H9 (cell line): ENCODE results near the gene CFAP77. TPM values are rescaled to one million over a fixed set of nuclear protein-coding genes. Genes with fewer than 3 reads are reported as not detected.

Source experiments
- DNase-seq: peaks from one replicate; pipeline ENCODE4 v3.0.0-alpha.2; 2017
- H2AFZ ChIP-seq: one replicate; pipeline ENCODE4 v1.6.1; 2013; ENCODE audit warnings: mild to moderate bottlenecking, low read length, control low read depth, moderate library complexity
- H2AK5ac ChIP-seq: 2 replicates; pipeline ENCODE4 v1.6.1; 2013; ENCODE audit warnings: low read length, control low read depth, mixed read lengths; ENCODE audit not compliant: insufficient read length
- H2BK120ac ChIP-seq: one replicate; pipeline ENCODE4 v1.6.1; 2013; ENCODE audit warnings: low read depth, mild to moderate bottlenecking, low read length, control low read depth, inconsistent platforms; ENCODE audit not compliant: poor library complexity, severe bottlenecking
- H2BK12ac ChIP-seq: 2 replicates; pipeline ENCODE4 v1.6.1; 2013; ENCODE audit warnings: low read length, control low read depth, mixed read lengths, low read depth; ENCODE audit not compliant: insufficient read length
- H2BK15ac ChIP-seq: 2 replicates; pipeline ENCODE4 v1.6.1; 2013; ENCODE audit warnings: low read depth, low read length, control low read depth
- H2BK20ac ChIP-seq: one replicate; pipeline ENCODE4 v1.6.1; 2013; ENCODE audit warnings: low read depth, mild to moderate bottlenecking, low read length, control low read depth, inconsistent platforms; ENCODE audit not compliant: poor library complexity, severe bottlenecking
- H2BK5ac ChIP-seq: 2 replicates; pipeline ENCODE4 v1.6.1; 2013; ENCODE audit warnings: low read length, control low read depth, mixed read lengths; ENCODE audit not compliant: insufficient read length
- H3K14ac ChIP-seq: 2 replicates; pipeline ENCODE4 v1.6.1; 2013; ENCODE audit warnings: low read length, control low read depth; ENCODE audit not compliant: insufficient read depth
- H3K18ac ChIP-seq: 2 replicates; pipeline ENCODE4 v1.6.1; 2013; ENCODE audit warnings: low read depth, mild to moderate bottlenecking, mixed read lengths, low read length, control low read depth; ENCODE audit not compliant: insufficient read length
- H3K23ac ChIP-seq: 2 replicates; pipeline ENCODE4 v1.6.1; 2013; ENCODE audit warnings: low read length, control low read depth, mixed read lengths, low read depth; ENCODE audit not compliant: insufficient read length
- H3K23me2 ChIP-seq: 2 replicates; pipeline ENCODE4 v1.6.1; 2013; ENCODE audit warnings: low read depth, mild to moderate bottlenecking, mixed read lengths, low read length, control low read depth; ENCODE audit not compliant: insufficient read length, poor library complexity, severe bottlenecking
- H3K27ac ChIP-seq: 2 replicates; pipeline ENCODE4 v1.5.1; 2013; ENCODE audit warnings: low read length, control low read depth, mixed read lengths, low read depth; ENCODE audit not compliant: insufficient read length
- H3K27me3 ChIP-seq: 2 replicates; pipeline ENCODE4 v1.6.1; 2013; ENCODE audit warnings: low read length, control low read depth, inconsistent platforms; ENCODE audit not compliant: insufficient read depth
- H3K4ac ChIP-seq: 2 replicates; pipeline ENCODE4 v1.6.1; 2013; ENCODE audit warnings: low read depth, mild to moderate bottlenecking, control low read depth, inconsistent platforms, low read length, moderate library complexity
- H3K4me1 ChIP-seq: 2 replicates; pipeline ENCODE4 v1.6.1; 2013; ENCODE audit warnings: low read length, control low read depth, inconsistent platforms; ENCODE audit not compliant: insufficient read depth
- H3K4me2 ChIP-seq: 2 replicates; pipeline ENCODE4 v1.6.1; 2013; ENCODE audit warnings: low read length, control low read depth, mixed read lengths; ENCODE audit not compliant: insufficient read length, insufficient read depth
- H3K56ac ChIP-seq: 2 replicates; pipeline ENCODE4 v1.6.1; 2013; ENCODE audit warnings: low read depth, mild to moderate bottlenecking, mixed read lengths, low read length, control low read depth; ENCODE audit not compliant: insufficient read length
- H3K79me1 ChIP-seq: 2 replicates; pipeline ENCODE4 v1.6.1; 2013; ENCODE audit warnings: low read depth, mild to moderate bottlenecking, moderate library complexity, low read length, control low read depth, inconsistent platforms; ENCODE audit not compliant: insufficient read depth, poor library complexity, severe bottlenecking
- H3K79me2 ChIP-seq: 2 replicates; pipeline ENCODE4 v1.6.1; 2013; ENCODE audit warnings: low read length, control low read depth, inconsistent platforms; ENCODE audit not compliant: insufficient read depth
- H3K9ac ChIP-seq: 2 replicates; pipeline ENCODE4 v1.6.1; 2013; ENCODE audit warnings: low read length, control low read depth, mixed read lengths; ENCODE audit not compliant: insufficient read length; ENCODE audit errors: extremely low read depth
- H3K9me3 ChIP-seq: one replicate; pipeline ENCODE4 v1.6.1; 2013; ENCODE audit warnings: low read depth, low read length, inconsistent platforms; ENCODE audit not compliant: control insufficient read depth
- H3T11ph ChIP-seq: one replicate; pipeline ENCODE4 v1.6.1; 2013; ENCODE audit warnings: mild to moderate bottlenecking, low read length, control low read depth, inconsistent platforms
- H4K20me1 ChIP-seq: one replicate; pipeline ENCODE4 v1.6.1; 2013; ENCODE audit not compliant: control insufficient read depth, insufficient read length, insufficient read depth
- H4K5ac ChIP-seq: 2 replicates; pipeline ENCODE4 v1.6.1; 2013; ENCODE audit warnings: low read depth, mild to moderate bottlenecking, mixed read lengths, low read length, control low read depth; ENCODE audit not compliant: insufficient read length
- H4K8ac ChIP-seq: replicated peaks from 2 replicates; pipeline ENCODE4 v1.6.1; 2013; ENCODE audit warnings: low read length, control low read depth, mixed read lengths, low read depth; ENCODE audit not compliant: insufficient read length
- H4K91ac ChIP-seq: 2 replicates; pipeline ENCODE4 v1.6.1; 2013; ENCODE audit warnings: low read depth, mild to moderate bottlenecking, moderate library complexity, mixed read lengths, low read length, control low read depth; ENCODE audit not compliant: insufficient read length
- H3K27ac Mint-ChIP-seq, 3 experiments: 2 replicates in 2 of 3; 3 replicates in 1 of 3; pipeline ENCODE4 v1.8.0; 2020 to 2021; ENCODE audit warnings: mixed read lengths in 3 of 3, mild to moderate bottlenecking in 1 of 3, moderate library complexity in 1 of 3
- H3K27me3 Mint-ChIP-seq: 2 replicates; pipeline ENCODE4 v1.8.0; 2021; ENCODE audit warnings: low read depth, mild to moderate bottlenecking, moderate library complexity, mixed read lengths
- H3K36me3 Mint-ChIP-seq, 3 experiments: 2 replicates in 2 of 3; 3 replicates in 1 of 3; pipeline ENCODE4 v1.8.0; 2020 to 2021; ENCODE audit warnings: low read depth in 3 of 3, mixed read lengths in 3 of 3; ENCODE audit not compliant: insufficient read depth in 1 of 3
- H3K4me1 Mint-ChIP-seq, 2 experiments: 2 replicates each; pipeline ENCODE4 v1.8.0; 2020; ENCODE audit warnings: mixed read lengths in 2 of 2
- H3K4me3 Mint-ChIP-seq, 2 experiments: 2 replicates in 1 of 2; 3 replicates in 1 of 2; pipeline ENCODE4 v1.8.0; 2020 to 2021; ENCODE audit warnings: mild to moderate bottlenecking in 2 of 2, mixed read lengths in 2 of 2, moderate library complexity in 1 of 2
- H3K9me3 Mint-ChIP-seq, 2 experiments: 2 replicates in 1 of 2; 3 replicates in 1 of 2; pipeline ENCODE4 v1.8.0; 2020; ENCODE audit warnings: mild to moderate bottlenecking in 2 of 2, mixed read lengths in 2 of 2, moderate library complexity in 1 of 2
- WGBS: extraction: QIAGEN DNeasy Blood & Tissue Kit; methylation state at CpG from one replicate; pipeline ENCODE4 v1.1.7; 2013; ENCODE audit warnings: missing lambda C conversion rate, low lambda C conversion rate, mixed read lengths; ENCODE audit not compliant: insufficient read length; ENCODE audit errors: extremely low coverage; 5-methylcytosine and 5-hydroxymethylcytosine counted together
- total RNA-seq: library from RNA; stranded (reverse); gene quantifications from 2 replicates; pipeline ENCODE4 v1.2.1, GENCODE V29; 2021
- TF ChIP-seq, protein P1 (sequence below): fragments of 200-600 bp; sonication (generic); conservative IDR thresholded peaks from 3 replicates; pipeline ENCODE4 v1.8.0; 2021; ENCODE audit warnings: antibody characterized with exemption, mild to moderate bottlenecking

Gene CFAP77
- total RNA-seq, 1 experiment from 2014 or later, result 0.72 TPM

- Histone ChIP-seq H3K14ac (no peak overlapping the region), H2BK12ac (no peak overlapping the region), H3K27ac (no peak overlapping the region), H3K4me2 (no peak overlapping the region), H3K9ac (no peak overlapping the region), H2BK5ac (no peak overlapping the region), H4K5ac (no peak overlapping the region), H3K23ac (no peak overlapping the region), H3K9me3 (no peaks in the 10 kb centered on the region), H4K20me1 (no peaks in the 10 kb centered on the region), H2BK120ac (no peak overlapping the region), H4K8ac (no peak overlapping the region), H3K4me1 (no peaks in the 10 kb centered on the region; the same call in 1 of the 2 replicates), H4K91ac (no peak overlapping the region), H3K18ac (no peak overlapping the region), H2AFZ (no peak overlapping the region), H3K27me3 (no peaks in the 10 kb centered on the region), H3T11ph (no peak overlapping the region), H3K79me1 (no peaks in the 10 kb centered on the region), H3K56ac (no peak overlapping the region), H3K23me2 (no peaks in the 10 kb centered on the region), H2BK20ac (no peak overlapping the region), H2AK5ac (no peak overlapping the region), H2BK15ac (no peak overlapping the region), H3K4ac (no peak overlapping the region), H3K79me2 (no peaks in the 10 kb centered on the region)
- peaks cover 7% of the 10 kb centered on the region for H3K27me3 Mint-ChIP-seq
- H3K27ac Mint-ChIP-seq, result no peak overlapping the region
- H3K9me3 Mint-ChIP-seq, result peaks cover 2 to 7% of the 10 kb centered on the region in 2 experiments; a peak in 2 of 5 replicates
- TF ChIP-seq, protein P1, sequence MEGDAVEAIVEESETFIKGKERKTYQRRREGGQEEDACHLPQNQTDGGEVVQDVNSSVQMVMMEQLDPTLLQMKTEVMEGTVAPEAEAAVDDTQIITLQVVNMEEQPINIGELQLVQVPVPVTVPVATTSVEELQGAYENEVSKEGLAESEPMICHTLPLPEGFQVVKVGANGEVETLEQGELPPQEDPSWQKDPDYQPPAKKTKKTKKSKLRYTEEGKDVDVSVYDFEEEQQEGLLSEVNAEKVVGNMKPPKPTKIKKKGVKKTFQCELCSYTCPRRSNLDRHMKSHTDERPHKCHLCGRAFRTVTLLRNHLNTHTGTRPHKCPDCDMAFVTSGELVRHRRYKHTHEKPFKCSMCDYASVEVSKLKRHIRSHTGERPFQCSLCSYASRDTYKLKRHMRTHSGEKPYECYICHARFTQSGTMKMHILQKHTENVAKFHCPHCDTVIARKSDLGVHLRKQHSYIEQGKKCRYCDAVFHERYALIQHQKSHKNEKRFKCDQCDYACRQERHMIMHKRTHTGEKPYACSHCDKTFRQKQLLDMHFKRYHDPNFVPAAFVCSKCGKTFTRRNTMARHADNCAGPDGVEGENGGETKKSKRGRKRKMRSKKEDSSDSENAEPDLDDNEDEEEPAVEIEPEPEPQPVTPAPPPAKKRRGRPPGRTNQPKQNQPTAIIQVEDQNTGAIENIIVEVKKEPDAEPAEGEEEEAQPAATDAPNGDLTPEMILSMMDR, result no peak
- no peak overlapping the region for H3K4me3 Mint-ChIP-seq
- peaks cover 11 to 25% of the 10 kb centered on the region in 2 experiments for H3K4me1 Mint-ChIP-seq
- H3K36me3 Mint-ChIP-seq, result no peaks in the 10 kb centered on the region
- no peak for DNase-seq
- no CpG with 5 or more reads among the region's 7 CpGs for WGBS
These were observed 77.4 kb downstream of the CFAP77 start for GRCh38 chr9:132487351-132487791.
